Thyroid gland (tissue), 4 donors: ENCODE results near the gene AMN. TPM values are rescaled to one million over a fixed set of nuclear protein-coding genes. Genes with fewer than 3 reads are reported as not detected.

Experiments
- DNase-seq, 2 donors: peaks; one replicate each; pipeline ENCODE4 v3.0.0-alpha.2; 2019
- H3K27ac ChIP-seq, 3 donors: fragments of 200-600 bp; sonication (generic); 1 replicate in 2 of 3; 2 replicates in 1 of 3; pipeline ENCODE4 v1.5.1; 2016 to 2019; ENCODE audit warnings: mild to moderate bottlenecking in 1 of 3, moderate library complexity in 1 of 3
- H3K27me3 ChIP-seq: fragments of 200-600 bp; sonication (generic); one replicate; pipeline ENCODE4 v1.5.1; 2019
- H3K36me3 ChIP-seq, 2 donors: fragments of 200-600 bp; sonication (generic); one replicate each; pipeline ENCODE4 v1.5.1; 2016 to 2019
- H3K4me1 ChIP-seq, 2 donors: fragments of 200-600 bp; sonication (generic); one replicate each; pipeline ENCODE4 v1.5.1; 2017 to 2019
- H3K4me3 ChIP-seq, 3 donors: fragments of 200-600 bp; sonication (generic); replicated peaks in 1 of 3; 1 replicate in 2 of 3; 2 replicates in 1 of 3; pipeline ENCODE4 v1.5.1; 2016; ENCODE audit warnings: mild to moderate bottlenecking in 1 of 3
- H3K9me3 ChIP-seq: fragments of 200-600 bp; sonication (generic); one replicate; pipeline ENCODE4 v1.5.1; 2017
- CTCF ChIP-seq, 6 experiments: fragments of 200-600 bp in 3 of 6; fragments of 450-650 bp in 3 of 6; sonication (generic) in 3 of 6; IDR thresholded peaks; one replicate each; pipeline ENCODE4 v1.5.1; 2016 to 2019; ENCODE audit warnings: antibody characterized with exemption in 6 of 6, mild to moderate bottlenecking in 2 of 6, inconsistent platforms in 1 of 6, moderate library complexity in 1 of 6
- POLR2A ChIP-seq, 2 donors: fragments of 450-650 bp; IDR thresholded peaks; one replicate each; pipeline ENCODE4 v1.6.1; 2017; ENCODE audit warnings: antibody characterized with exemption in 2 of 2, mild to moderate bottlenecking in 2 of 2, moderate library complexity in 1 of 2
- WGBS, 2 donors: methylation state at CpG; one replicate each; pipeline ENCODE4 v1.1.5; 2017; 5-methylcytosine and 5-hydroxymethylcytosine counted together
- intact Hi-C: fragments of 100-400 bp; cut with DNase I; formaldehyde crosslinking; loops from one replicate; pipeline ENCODE4 v1.15.1; 2023
- total RNA-seq, 4 donors: library from RNA; depleted of rRNA; stranded (reverse); fragments of >200 nt; gene quantifications; one replicate each; pipeline ENCODE4 v1.2.3, GENCODE V29; 2016

AMN gene
- total RNA-seq, 4 donors from 2014 or later, result 1.3 to 18.8 (median 3.3) TPM

GRCh38 chr14:102901633-102902032 lies 20.8 kb upstream of the AMN start:
- H3K27me3 ChIP-seq, result no peaks in the 10 kb centered on the region
- no peak for DNase-seq
- 86 to 89% methylated on average over 4 of the region's 4 CpGs for WGBS, 2 donors
- H3K27ac ChIP-seq, result peak overlapping the region in 1 of 3 donors; percentile 62
- no peak for TF ChIP-seq POLR2A (IDR thresholded peaks at IDR 0.05)
- TF ChIP-seq CTCF (IDR thresholded peaks at IDR 0.05), result no peak
- intact Hi-C loops, result no loop called here
- H3K9me3 ChIP-seq, result no peaks in the 10 kb centered on the region
- H3K36me3 ChIP-seq, result peaks cover 0 to 6% of the 10 kb centered on the region in 2 donors
- no peak overlapping the region for H3K4me3 ChIP-seq
- peaks cover 42 to 71% of the 10 kb centered on the region in 2 donors for H3K4me1 ChIP-seq

- peaks cover 42 to 67% of the 10 kb centered on the region in 2 donors for H3K4me1 ChIP-seq
- TF ChIP-seq CTCF (IDR thresholded peaks at IDR 0.05) (no peak), POLR2A (IDR thresholded peaks at IDR 0.05) (no peak)
- 88 to 92% methylated on average over 1 to 6 of the region's 7 CpGs for WGBS, 2 donors
- H3K27me3 ChIP-seq, result no peaks in the 10 kb centered on the region
- peak overlapping the region in 2 of 3 donors; percentile 52 to 67 for H3K27ac ChIP-seq
- H3K36me3 ChIP-seq, result peaks cover 0 to 6% of the 10 kb centered on the region in 2 donors
- no peak overlapping the region for H3K4me3 ChIP-seq
- intact Hi-C loops, result no loop called here
- no peaks in the 10 kb centered on the region for H3K9me3 ChIP-seq
- no peak for DNase-seq
Measured at GRCh38 chr14:102902086-102902485, 20.4 kb upstream of the AMN start.

- no peak for TF ChIP-seq CTCF (IDR thresholded peaks at IDR 0.05)
- no peak for TF ChIP-seq POLR2A (IDR thresholded peaks at IDR 0.05)
- intact Hi-C loops, result no loop called here
- no peak for DNase-seq
- H3K36me3 ChIP-seq, result peaks cover 0 to 6% of the 10 kb centered on the region in 2 donors
- H3K27ac ChIP-seq, result peak overlapping the region; percentile 5 to 67 (median 52)
- H3K4me3 ChIP-seq, result no peak overlapping the region
- no peaks in the 10 kb centered on the region for H3K9me3 ChIP-seq
- H3K4me1 ChIP-seq, result peaks cover 42 to 62% of the 10 kb centered on the region in 2 donors
- no peaks in the 10 kb centered on the region for H3K27me3 ChIP-seq
- 71 to 84% methylated on average over 10 of the region's 12 CpGs for WGBS, 2 donors
Measured at GRCh38 chr14:102902523-102903247, 19.8 kb upstream of the AMN start.

- Histone ChIP-seq H3K4me1 (peaks cover 41 to 59% of the 10 kb centered on the region in 2 donors), H3K27me3 (no peaks in the 10 kb centered on the region), H3K27ac (peak overlapping the region; percentile 20 to 67 (median 52)), H3K36me3 (peaks cover 0 to 6% of the 10 kb centered on the region in 2 donors), H3K4me3 (no peak overlapping the region), H3K9me3 (no peaks in the 10 kb centered on the region)
- WGBS, 2 donors, result 53 to 76% methylated on average over 27 to 29 of the region's 29 CpGs
- intact Hi-C loops, result no loop called here
- peak; percentile 86 to 87 for DNase-seq
- no peak for TF ChIP-seq POLR2A (IDR thresholded peaks at IDR 0.05)
- TF ChIP-seq CTCF (IDR thresholded peaks at IDR 0.05), result no peak
Measured at GRCh38 chr14:102903248-102903888, 19.1 kb upstream of the AMN start.
